ENCODE results near the gene LSM7. TPM values are rescaled to one million over a fixed set of nuclear protein-coding genes. Genes with fewer than 3 reads are reported as not detected.

LSM7 gene
- total and polyA plus RNA-seq, 9 of the 15 experiments (the other 6 are each of a cell fraction or from before 2014, with no cell fraction given): 40.5 to 690 (median 265) TPM

- no peak for TF ChIP-seq MTA3 (IDR thresholded peaks at IDR 0.05; ENCODE audit: borderline replicate concordance)
- no peak for TF ChIP-seq ZNF584 (CRISPR knock-in tag; IDR thresholded peaks at IDR 0.05; ENCODE audit: low read depth)
- TF ChIP-seq, protein P1, sequence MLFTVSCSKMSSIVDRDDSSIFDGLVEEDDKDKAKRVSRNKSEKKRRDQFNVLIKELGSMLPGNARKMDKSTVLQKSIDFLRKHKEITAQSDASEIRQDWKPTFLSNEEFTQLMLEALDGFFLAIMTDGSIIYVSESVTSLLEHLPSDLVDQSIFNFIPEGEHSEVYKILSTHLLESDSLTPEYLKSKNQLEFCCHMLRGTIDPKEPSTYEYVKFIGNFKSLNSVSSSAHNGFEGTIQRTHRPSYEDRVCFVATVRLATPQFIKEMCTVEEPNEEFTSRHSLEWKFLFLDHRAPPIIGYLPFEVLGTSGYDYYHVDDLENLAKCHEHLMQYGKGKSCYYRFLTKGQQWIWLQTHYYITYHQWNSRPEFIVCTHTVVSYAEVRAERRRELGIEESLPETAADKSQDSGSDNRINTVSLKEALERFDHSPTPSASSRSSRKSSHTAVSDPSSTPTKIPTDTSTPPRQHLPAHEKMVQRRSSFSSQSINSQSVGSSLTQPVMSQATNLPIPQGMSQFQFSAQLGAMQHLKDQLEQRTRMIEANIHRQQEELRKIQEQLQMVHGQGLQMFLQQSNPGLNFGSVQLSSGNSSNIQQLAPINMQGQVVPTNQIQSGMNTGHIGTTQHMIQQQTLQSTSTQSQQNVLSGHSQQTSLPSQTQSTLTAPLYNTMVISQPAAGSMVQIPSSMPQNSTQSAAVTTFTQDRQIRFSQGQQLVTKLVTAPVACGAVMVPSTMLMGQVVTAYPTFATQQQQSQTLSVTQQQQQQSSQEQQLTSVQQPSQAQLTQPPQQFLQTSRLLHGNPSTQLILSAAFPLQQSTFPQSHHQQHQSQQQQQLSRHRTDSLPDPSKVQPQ (CRISPR knock-in tag; IDR thresholded peaks at IDR 0.05; ENCODE audit: borderline replicate concordance): no peak
- no peak for TF ChIP-seq JUNB (CRISPR knock-in tag; conservative IDR thresholded peaks at IDR 0.05)
- TF ChIP-seq ZNF444 (CRISPR knock-in tag; IDR thresholded peaks at IDR 0.05): no peak
- TF ChIP-seq TGIF2 (CRISPR knock-in tag; IDR thresholded peaks at IDR 0.05): no peak
- TF ChIP-seq, protein P2, sequence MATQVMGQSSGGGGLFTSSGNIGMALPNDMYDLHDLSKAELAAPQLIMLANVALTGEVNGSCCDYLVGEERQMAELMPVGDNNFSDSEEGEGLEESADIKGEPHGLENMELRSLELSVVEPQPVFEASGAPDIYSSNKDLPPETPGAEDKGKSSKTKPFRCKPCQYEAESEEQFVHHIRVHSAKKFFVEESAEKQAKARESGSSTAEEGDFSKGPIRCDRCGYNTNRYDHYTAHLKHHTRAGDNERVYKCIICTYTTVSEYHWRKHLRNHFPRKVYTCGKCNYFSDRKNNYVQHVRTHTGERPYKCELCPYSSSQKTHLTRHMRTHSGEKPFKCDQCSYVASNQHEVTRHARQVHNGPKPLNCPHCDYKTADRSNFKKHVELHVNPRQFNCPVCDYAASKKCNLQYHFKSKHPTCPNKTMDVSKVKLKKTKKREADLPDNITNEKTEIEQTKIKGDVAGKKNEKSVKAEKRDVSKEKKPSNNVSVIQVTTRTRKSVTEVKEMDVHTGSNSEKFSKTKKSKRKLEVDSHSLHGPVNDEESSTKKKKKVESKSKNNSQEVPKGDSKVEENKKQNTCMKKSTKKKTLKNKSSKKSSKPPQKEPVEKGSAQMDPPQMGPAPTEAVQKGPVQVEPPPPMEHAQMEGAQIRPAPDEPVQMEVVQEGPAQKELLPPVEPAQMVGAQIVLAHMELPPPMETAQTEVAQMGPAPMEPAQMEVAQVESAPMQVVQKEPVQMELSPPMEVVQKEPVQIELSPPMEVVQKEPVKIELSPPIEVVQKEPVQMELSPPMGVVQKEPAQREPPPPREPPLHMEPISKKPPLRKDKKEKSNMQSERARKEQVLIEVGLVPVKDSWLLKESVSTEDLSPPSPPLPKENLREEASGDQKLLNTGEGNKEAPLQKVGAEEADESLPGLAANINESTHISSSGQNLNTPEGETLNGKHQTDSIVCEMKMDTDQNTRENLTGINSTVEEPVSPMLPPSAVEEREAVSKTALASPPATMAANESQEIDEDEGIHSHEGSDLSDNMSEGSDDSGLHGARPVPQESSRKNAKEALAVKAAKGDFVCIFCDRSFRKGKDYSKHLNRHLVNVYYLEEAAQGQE (IDR thresholded peaks at IDR 0.05; ENCODE audit: borderline replicate concordance): peak; percentile 52; the same call in 1 of the 2 replicates
- TF ChIP-seq, protein P2 (CRISPR knock-in tag; IDR thresholded peaks at IDR 0.05; ENCODE audit: low read depth): no peak
- TF ChIP-seq TEAD2 (tag; IDR thresholded peaks at IDR 0.05): no peak
- TF ChIP-seq, protein P3, sequence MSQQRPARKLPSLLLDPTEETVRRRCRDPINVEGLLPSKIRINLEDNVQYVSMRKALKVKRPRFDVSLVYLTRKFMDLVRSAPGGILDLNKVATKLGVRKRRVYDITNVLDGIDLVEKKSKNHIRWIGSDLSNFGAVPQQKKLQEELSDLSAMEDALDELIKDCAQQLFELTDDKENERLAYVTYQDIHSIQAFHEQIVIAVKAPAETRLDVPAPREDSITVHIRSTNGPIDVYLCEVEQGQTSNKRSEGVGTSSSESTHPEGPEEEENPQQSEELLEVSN (IDR thresholded peaks at IDR 0.05; ENCODE audit: borderline replicate concordance in 1 of 2, extremely low read depth in 1 of 2, insufficient read depth in 1 of 2, insufficient read length in 1 of 2, low read depth in 1 of 2, low read length in 1 of 2, poor library complexity in 1 of 2, severe bottlenecking in 1 of 2): peak in 1 of 2 experiments; percentile 37
- TF ChIP-seq MCM5 (IDR thresholded peaks at IDR 0.05; ENCODE audit: low read depth): no peak
- TF ChIP-seq KLF10 (CRISPR knock-in tag; IDR thresholded peaks at IDR 0.05): no peak
Observed at GRCh38 chr19:2282062-2282861, 46.1 kb downstream of the LSM7 start, which contains the start of gene PEAK3 (continued).

Measured in K562 (cell line).